Panc1 (cell line): ENCODE results near the gene LEPROT. TPM values are rescaled to one million over a fixed set of nuclear protein-coding genes. Genes with fewer than 3 reads are reported as not detected.

Source experiments
- ATAC-seq: fragments of 200-7000 bp; cut with Tn5 transposase; 2 replicates; pipeline ENCODE4 v1.9.1; 2020; ENCODE audit warnings: mild to moderate bottlenecking, moderate library complexity
- BruUV-seq: library from RNA; stranded (reverse); fragments of 400-500 nt; replicated peaks from 2 replicates; lab custom pipeline; 2021; lab: Mats Ljungman, UMichigan
- CTCF ChIA-PET: fragments of 300-600 bp; sonication (Branson Sonifier 250); formaldehyde crosslinking; loops from one replicate; lab custom pipeline; 2022; ENCODE audit warnings: antibody characterized with exemption; lab: Charles Lee
- POLR2A ChIA-PET: fragments of 300-600 bp; sonication (Branson Sonifier 250); formaldehyde crosslinking; loops from one replicate; lab custom pipeline; 2022; ENCODE audit warnings: antibody characterized with exemption; lab: Charles Lee
- DNase-seq: peaks from one replicate; pipeline ENCODE4 v3.0.0-alpha.2; 2010; ENCODE audit warnings: low read depth, low spot score
- H3K27ac ChIP-seq: 2 replicates; pipeline ENCODE4 v1.5.1; 2011; ENCODE audit warnings: mild to moderate bottlenecking, low read length, inconsistent platforms
- H3K27me3 ChIP-seq: fragments of 200-500 bp; sonication (Bioruptor generic); 2 replicates; pipeline ENCODE4 v1.6.0; 2014; ENCODE audit warnings: low read length, inconsistent platforms; ENCODE audit not compliant: control insufficient read depth, insufficient read depth
- H3K36me3 ChIP-seq: fragments of 200-500 bp; sonication (Bioruptor generic); 2 replicates; pipeline ENCODE4 v1.5.1; 2014; ENCODE audit warnings: inconsistent platforms, mild to moderate bottlenecking, low read length, moderate library complexity; ENCODE audit not compliant: control insufficient read depth, insufficient read depth
- H3K4me1 ChIP-seq: 2 replicates; pipeline ENCODE4 v1.5.1; 2011; ENCODE audit warnings: inconsistent platforms, mild to moderate bottlenecking, low read length, moderate library complexity; ENCODE audit not compliant: control insufficient read depth, insufficient read depth
- H3K4me3 ChIP-seq, 2 experiments: 2 replicates each; pipeline ENCODE4 v1.5.1; 2011 to 2012; ENCODE audit warnings: low read depth in 2 of 2, low read length in 2 of 2, mild to moderate bottlenecking in 2 of 2, inconsistent platforms in 1 of 2, moderate library complexity in 1 of 2
- H3K9me3 ChIP-seq: fragments of 200-500 bp; sonication (Bioruptor generic); 2 replicates; pipeline ENCODE4 v1.5.1; 2014; ENCODE audit warnings: low read depth, mild to moderate bottlenecking, inconsistent platforms, low read length, moderate library complexity; ENCODE audit not compliant: control insufficient read depth, insufficient read depth
- CTCF ChIP-seq: fragments of 450-650 bp; IDR thresholded peaks from 2 replicates; pipeline ENCODE4 v1.5.1; 2017; ENCODE audit warnings: mild to moderate bottlenecking
- POLR2AphosphoS5 ChIP-seq: IDR thresholded peaks from 2 replicates; pipeline ENCODE4 v1.6.1; 2012; ENCODE audit warnings: mild to moderate bottlenecking, low read depth, low read length, moderate library complexity
- REST ChIP-seq, 2 experiments: IDR thresholded peaks; 2 replicates each; pipeline ENCODE4 v1.6.1; 2011 to 2012; ENCODE audit warnings: low read depth in 2 of 2, control low read depth in 1 of 2, low read length in 1 of 2, mild to moderate bottlenecking in 1 of 2, moderate library complexity in 1 of 2; ENCODE audit not compliant: insufficient read depth in 1 of 2
- SIN3A ChIP-seq: IDR thresholded peaks from 2 replicates; pipeline ENCODE4 v1.6.1; 2012; ENCODE audit warnings: low read depth, mild to moderate bottlenecking, low read length, moderate library complexity, borderline replicate concordance; ENCODE audit not compliant: insufficient read depth
- TCF7L2 ChIP-seq: IDR thresholded peaks from 2 replicates; pipeline ENCODE4 v1.6.1; 2011; ENCODE audit warnings: mild to moderate bottlenecking, low read depth, low read length, inconsistent platforms
- in situ Hi-C: cut with HindIII; loops from 2 replicates; pipeline ENCODE4 v1.10.0; 2016; ENCODE audit warnings: low sequenced_read_pairs, low pct_unique_long_range_greater_than_20kb
- intact Hi-C: fragments of 100-400 bp; cut with micrococcal nuclease; formaldehyde crosslinking; loops from one replicate; pipeline ENCODE4 v1.10.0; 2022; ENCODE audit not compliant: unreplicated experiment
- total RNA-seq: library from RNA; stranded (reverse); gene quantifications from one replicate; pipeline ENCODE4 v1.2.1, GENCODE V29; 2021; ENCODE audit not compliant: unreplicated experiment

The LEPROT gene
- total RNA-seq, 1 experiment from 2014 or later, result 53.6 TPM

GRCh38 chr1:65398083-65398482 lies 22.4 kb upstream of the LEPROT start:
- H3K9me3 ChIP-seq, result no peaks in the 10 kb centered on the region
- TF ChIP-seq TCF7L2, result no peak
- TF ChIP-seq CTCF, result no peak
- no peak for TF ChIP-seq SIN3A
- no peak for TF ChIP-seq POLR2AphosphoS5
- no peak for TF ChIP-seq REST (IDR thresholded peaks at IDR 0.05; ENCODE audit: insufficient read depth in 1 of 2, low read depth in 2 of 2, low read length in 1 of 2)
- ATAC-seq, result no peak
- no peak for DNase-seq
- no peak overlapping the region for H3K27ac ChIP-seq
- CTCF ChIA-PET, result no interaction called here
- POLR2A ChIA-PET, result no interaction called here
- H3K36me3 ChIP-seq, result no peaks in the 10 kb centered on the region
- intact Hi-C loops, result no loop called here
- in situ Hi-C loops, result no loop called here
- no peaks in the 10 kb centered on the region for H3K27me3 ChIP-seq
- no TSS peak for BruUV-seq
- H3K4me3 ChIP-seq, result no peak overlapping the region
- no peaks in the 10 kb centered on the region for H3K4me1 ChIP-seq

- DNase-seq (no peak), ATAC-seq (no peak)
- Histone ChIP-seq H3K36me3 (no peaks in the 10 kb centered on the region), H3K9me3 (no peaks in the 10 kb centered on the region), H3K4me1 (no peaks in the 10 kb centered on the region), H3K27me3 (no peaks in the 10 kb centered on the region), H3K27ac (no peak overlapping the region), H3K4me3 (no peak overlapping the region)
- CTCF ChIA-PET, result no interaction called here
- TF ChIP-seq REST (IDR thresholded peaks at IDR 0.05; ENCODE audit: insufficient read depth in 1 of 2, low read depth in 2 of 2, low read length in 1 of 2), result no peak
- no peak for TF ChIP-seq POLR2AphosphoS5
- TF ChIP-seq SIN3A, result no peak
- no peak for TF ChIP-seq TCF7L2
- no peak for TF ChIP-seq CTCF
- no TSS peak for BruUV-seq
- in situ Hi-C loops, result no loop called here
- POLR2A ChIA-PET, result no interaction called here
- intact Hi-C loops, result no loop called here
Observed at GRCh38 chr1:65399003-65399402, 21.5 kb upstream of the LEPROT start.
